Measurements from ENCODE around the gene RGS19. TPM values are rescaled to one million over a fixed set of nuclear protein-coding genes. Genes with fewer than 3 reads are reported as not detected.
A peak's percentile ranks its signal among the peaks of the same experiment; 100 is the strongest.

Gene RGS19
- total and polyA plus RNA-seq, 5 donors, result 5.8 to 9.1 (median 8.0) TPM

DNA sequence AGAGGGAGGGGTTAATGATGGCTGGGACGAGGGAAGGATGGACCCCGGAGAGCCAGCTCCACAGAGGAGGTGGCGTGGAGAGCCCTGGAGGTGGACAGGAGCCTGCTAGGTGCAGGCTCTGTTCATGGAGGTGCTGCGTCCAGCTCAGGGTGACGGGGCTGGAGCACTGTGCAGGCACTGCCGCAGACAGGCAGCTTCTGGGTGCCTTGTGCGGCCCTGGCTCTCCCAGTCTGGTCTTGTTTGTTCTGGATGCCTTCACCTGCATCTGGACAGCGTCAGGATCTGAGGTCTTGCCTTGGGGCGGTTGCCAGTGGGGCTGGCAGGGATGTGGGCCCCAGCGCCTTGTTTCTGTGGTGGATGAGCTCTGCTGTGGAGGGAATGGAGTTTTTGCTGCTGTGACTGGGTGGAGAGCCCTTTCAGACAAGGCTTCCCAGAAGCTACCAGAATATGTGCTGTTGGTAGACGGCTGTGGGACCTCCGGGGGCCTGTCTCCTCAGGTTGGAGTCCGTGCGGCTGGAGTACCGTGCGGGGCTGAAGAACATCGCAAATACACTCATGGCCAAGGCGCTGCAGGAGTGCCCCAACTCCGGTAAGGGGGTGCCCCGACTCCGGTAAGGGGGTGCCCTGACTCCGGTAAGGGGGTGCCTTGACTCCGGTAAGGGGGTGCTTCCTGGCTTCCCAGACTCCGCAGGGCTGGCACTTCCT lies 51.2 kb downstream of the RGS19 start:
- peak in 2 of 3 donors; percentile 21 to 44 for DNase-seq
- H3K27ac ChIP-seq (ENCODE audit: low read length), result no peak overlapping the region
- no peaks in the 10 kb centered on the region for H3K4me1 ChIP-seq (ENCODE audit: control insufficient read depth, insufficient read depth, low read length)
- ATAC-seq, result no peak
- H3K4me3 ChIP-seq (ENCODE audit: low read length), result no peak overlapping the region
- H3K27me3 ChIP-seq (ENCODE audit: control insufficient read depth, insufficient read depth), result no peaks in the 10 kb centered on the region
- intact Hi-C loops (cut with DNase I), result no loop called here
- H3K9me3 ChIP-seq (ENCODE audit: control insufficient read depth, low read length), result no peaks in the 10 kb centered on the region
- 89% methylated on average over 24 of the region's 24 CpGs for WGBS

GRCh38 chr20:64025826-64026412 lies 53.4 kb downstream of the RGS19 start:
- WGBS, result 96% methylated on average over 29 of the region's 29 CpGs
- DNase-seq (peak in 1 of 3 donors; percentile 41), ATAC-seq (peak in 1 of 2 donors; percentile 6)

GRCh38 chr20:64025101-64025825 lies 54.1 kb downstream of the RGS19 start:
- 96% methylated on average over 18 of the region's 18 CpGs for WGBS
- no peak for DNase-seq
- Histone ChIP-seq H3K4me1 (ENCODE audit: control insufficient read depth, insufficient read depth, low read length) (no peaks in the 10 kb centered on the region), H3K4me3 (ENCODE audit: low read length) (no peak overlapping the region), H3K27me3 (ENCODE audit: control insufficient read depth, insufficient read depth) (no peaks in the 10 kb centered on the region), H3K9me3 (ENCODE audit: control insufficient read depth, low read length) (no peaks in the 10 kb centered on the region), H3K27ac (ENCODE audit: low read length) (no peak overlapping the region)
- no peak for ATAC-seq
- intact Hi-C loops (cut with DNase I), result no loop called here

More at GRCh38 chr20:64025826-64026412, 53.4 kb downstream of the RGS19 start:
- intact Hi-C loops (cut with DNase I), result no loop called here
- Histone ChIP-seq H3K9me3 (ENCODE audit: control insufficient read depth, low read length) (no peaks in the 10 kb centered on the region), H3K4me1 (ENCODE audit: control insufficient read depth, insufficient read depth, low read length) (no peaks in the 10 kb centered on the region), H3K27ac (ENCODE audit: low read length) (no peak overlapping the region), H3K27me3 (ENCODE audit: control insufficient read depth, insufficient read depth) (no peaks in the 10 kb centered on the region), H3K4me3 (ENCODE audit: low read length) (no peak overlapping the region)

DNA sequence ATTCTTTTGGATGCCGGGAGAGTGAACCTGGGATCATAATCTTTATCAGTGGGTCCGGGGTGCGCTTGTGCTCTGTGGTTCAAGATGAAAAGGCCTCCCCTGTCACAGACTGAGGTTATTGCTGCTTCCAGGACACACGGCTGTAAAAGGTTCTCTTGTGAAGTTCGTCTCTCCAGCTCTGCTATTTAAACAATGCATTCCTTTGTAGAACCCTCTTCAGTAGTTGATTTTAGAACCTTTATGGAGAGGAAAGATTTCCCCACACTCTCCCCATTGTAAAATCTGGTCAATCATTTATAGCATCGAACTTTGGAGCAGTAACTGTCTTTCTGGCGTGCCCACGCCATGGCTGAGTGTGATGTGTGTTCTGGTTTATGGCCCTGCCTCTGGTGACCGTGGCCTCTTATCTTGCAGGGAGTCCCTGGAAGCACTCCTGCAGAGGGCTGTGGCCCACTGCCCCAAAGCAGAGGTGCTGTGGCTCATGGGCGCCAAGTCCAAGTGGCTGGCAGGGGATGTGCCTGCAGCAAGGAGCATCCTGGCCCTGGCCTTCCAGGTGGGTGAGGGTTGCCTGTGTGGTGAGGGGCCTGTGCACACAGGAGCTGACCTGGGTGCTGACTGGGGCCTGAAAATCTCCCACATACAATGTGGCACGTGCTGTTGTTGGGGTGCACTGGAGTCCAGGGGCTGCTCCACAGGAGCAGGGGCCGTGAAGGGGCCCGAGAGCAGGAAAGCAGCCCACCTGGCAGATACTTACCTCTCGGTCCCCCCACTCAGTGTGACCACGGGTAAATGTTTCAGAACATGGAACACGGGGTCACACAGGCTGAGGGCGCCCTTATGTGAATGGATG lies 55.0 kb downstream of the RGS19 start:
- Histone ChIP-seq H3K4me3 (ENCODE audit: low read length) (no peak overlapping the region), H3K27ac (ENCODE audit: low read length) (no peak overlapping the region), H3K9me3 (ENCODE audit: control insufficient read depth, low read length) (no peaks in the 10 kb centered on the region), H3K27me3 (ENCODE audit: control insufficient read depth, insufficient read depth) (no peaks in the 10 kb centered on the region), H3K4me1 (ENCODE audit: control insufficient read depth, insufficient read depth, low read length) (no peaks in the 10 kb centered on the region)
- ATAC-seq (no peak), DNase-seq (no peak)
- 91% methylated on average over 17 of the region's 17 CpGs for WGBS
- intact Hi-C loops (cut with DNase I), result loop anchor here in 1 of 4 donors (1.0 kb wide), 1 partner anchor 14 kb away; no protein-coding TSS in a partner anchor

GRCh38 chr20:64023361-64024140 lies 55.8 kb downstream of the RGS19 start:
- 89% methylated on average over 15 of the region's 15 CpGs for WGBS
- ATAC-seq, result no peak
- DNase-seq, result peak in 1 of 3 donors; percentile 3
- no peak overlapping the region for H3K4me3 ChIP-seq (ENCODE audit: low read length)
- intact Hi-C loops (cut with DNase I), result loop anchor here in 1 of 4 donors (1.0 kb wide), 1 partner anchor 13 kb away; no protein-coding TSS in a partner anchor
- H3K4me1 ChIP-seq (ENCODE audit: control insufficient read depth, insufficient read depth, low read length), result no peaks in the 10 kb centered on the region
- H3K27me3 ChIP-seq (ENCODE audit: control insufficient read depth, insufficient read depth), result no peaks in the 10 kb centered on the region
- no peak overlapping the region for H3K27ac ChIP-seq (ENCODE audit: low read length)
- H3K9me3 ChIP-seq (ENCODE audit: control insufficient read depth, low read length), result no peaks in the 10 kb centered on the region

Small RNAs within 50 kb of the gene (microRNA-seq; reads per million reads assigned to microRNA genes)
- gene MIR6813, result 0 reads per million in 2 donors

Other genes starting within 250 kb of the RGS19 start
- gene ZBTB46, start 248.3 kb downstream of the RGS19 start, total RNA-seq, result 10 to 100 TPM; 14.4 to 18.1 (median 16.3) TPM
- gene ZBTB46, start 248.3 kb downstream of the RGS19 start, polyA plus RNA-seq, result 6.7 TPM
- gene ABHD16B, start 218.0 kb downstream of the RGS19 start, total RNA-seq, result not detected
- 0.54 TPM for gene ABHD16B, start 218.0 kb downstream of the RGS19 start, polyA plus RNA-seq
- gene TPD52L2, start 214.2 kb downstream of the RGS19 start, total RNA-seq, result 10 to 100 TPM; 62.1 to 73.5 (median 63.6) TPM
- gene TPD52L2, start 214.2 kb downstream of the RGS19 start, polyA plus RNA-seq, result 52.3 TPM
- gene DNAJC5, start 184.4 kb downstream of the RGS19 start, total RNA-seq, result 10 to 100 TPM; 43.1 to 51.0 (median 49.9) TPM
- 32.2 TPM for gene DNAJC5, start 184.4 kb downstream of the RGS19 start, polyA plus RNA-seq
- 10 to 100 TPM; 35.5 to 47.0 (median 44.0) TPM for gene UCKL1, start 123.1 kb downstream of the RGS19 start, total RNA-seq
- gene UCKL1, start 123.1 kb downstream of the RGS19 start, polyA plus RNA-seq, result 36.5 TPM
- 10 to 100 TPM; 12.3 to 16.1 (median 13.6) TPM for gene ZNF512B, start 109.6 kb downstream of the RGS19 start, total RNA-seq
- 9.8 TPM for gene ZNF512B, start 109.6 kb downstream of the RGS19 start, polyA plus RNA-seq
- gene SAMD10, start 99.9 kb downstream of the RGS19 start, total RNA-seq, result 1 to 10 TPM; 3.3 to 4.9 (median 3.8) TPM
- 4.8 TPM for gene SAMD10, start 99.9 kb downstream of the RGS19 start, polyA plus RNA-seq
- 10 to 100 TPM; 42.5 to 44.7 (median 43.5) TPM for gene PRPF6, start 98.4 kb downstream of the RGS19 start, total RNA-seq
- 29.6 TPM for gene PRPF6, start 98.4 kb downstream of the RGS19 start, polyA plus RNA-seq
- gene C20orf204, start 43.3 kb downstream of the RGS19 start, total RNA-seq, result under 1 TPM; 0.21 to 0.82 (median 0.49) TPM
- gene C20orf204, start 43.3 kb downstream of the RGS19 start, polyA plus RNA-seq, result 0.36 TPM
- gene SOX18, start 29.9 kb downstream of the RGS19 start, total RNA-seq, result 10 to 100 TPM; 28.7 to 42.1 (median 41.1) TPM
- 26.8 TPM for gene SOX18, start 29.9 kb downstream of the RGS19 start, polyA plus RNA-seq
- 10 to 100 TPM; 46.3 to 52.0 (median 50.0) TPM for gene TCEA2, start 16.3 kb downstream of the RGS19 start, total RNA-seq
- gene TCEA2, start 16.3 kb downstream of the RGS19 start, polyA plus RNA-seq, result 38.3 TPM
- 1 to 10 TPM in 2 of 4 donors, under 1 TPM in 2; 0.50 to 1.3 (median 1.1) TPM for gene OPRL1, start 564 bp upstream of the RGS19 start, total RNA-seq
- gene OPRL1, start 564 bp upstream of the RGS19 start, polyA plus RNA-seq, result 0.81 TPM
- under 1 TPM in 3 of 4 donors, not detected in 1; 0.29 to 0.65 (median 0.50) TPM for gene LKAAEAR1, start 4.9 kb upstream of the RGS19 start, total RNA-seq
- 0.41 TPM for gene LKAAEAR1, start 4.9 kb upstream of the RGS19 start, polyA plus RNA-seq
- not detected for gene NPBWR2, start 28.0 kb upstream of the RGS19 start, total RNA-seq
- not detected for gene NPBWR2, start 28.0 kb upstream of the RGS19 start, polyA plus RNA-seq
- gene MYT1, start 84.9 kb upstream of the RGS19 start, total RNA-seq, result 1 to 10 TPM in 3 of 4 donors, under 1 TPM in 1; 0.31 to 1.5 (median 1.3) TPM
- gene MYT1, start 84.9 kb upstream of the RGS19 start, polyA plus RNA-seq, result 0.57 TPM
- gene PCMTD2, start 176.2 kb upstream of the RGS19 start, total RNA-seq, result 100 to 1,000 TPM in 1 of 4 donors, 10 to 100 TPM in 3; 62.2 to 101 (median 85.7) TPM
- 44.1 TPM for gene PCMTD2, start 176.2 kb upstream of the RGS19 start, polyA plus RNA-seq

Data from right cardiac atrium (tissue), 5 donors.